HG03025 (cell line): ENCODE data around the gene VAMP5.
"Not testable (repeated sequence)": the region's sequence is repeated elsewhere in the genome, so short reads cannot be mapped to it uniquely, and the experiment has no call there.

ENCODE experiments used
- ATAC-seq: cut with Tn5 transposase; IDR thresholded peaks from one replicate; pipeline ENCODE4 v1.9.1; 2021; ENCODE audit warnings: mild to moderate bottlenecking, moderate library complexity; ENCODE audit not compliant: unreplicated experiment, low FRiP score

The VAMP5 gene

DNA sequence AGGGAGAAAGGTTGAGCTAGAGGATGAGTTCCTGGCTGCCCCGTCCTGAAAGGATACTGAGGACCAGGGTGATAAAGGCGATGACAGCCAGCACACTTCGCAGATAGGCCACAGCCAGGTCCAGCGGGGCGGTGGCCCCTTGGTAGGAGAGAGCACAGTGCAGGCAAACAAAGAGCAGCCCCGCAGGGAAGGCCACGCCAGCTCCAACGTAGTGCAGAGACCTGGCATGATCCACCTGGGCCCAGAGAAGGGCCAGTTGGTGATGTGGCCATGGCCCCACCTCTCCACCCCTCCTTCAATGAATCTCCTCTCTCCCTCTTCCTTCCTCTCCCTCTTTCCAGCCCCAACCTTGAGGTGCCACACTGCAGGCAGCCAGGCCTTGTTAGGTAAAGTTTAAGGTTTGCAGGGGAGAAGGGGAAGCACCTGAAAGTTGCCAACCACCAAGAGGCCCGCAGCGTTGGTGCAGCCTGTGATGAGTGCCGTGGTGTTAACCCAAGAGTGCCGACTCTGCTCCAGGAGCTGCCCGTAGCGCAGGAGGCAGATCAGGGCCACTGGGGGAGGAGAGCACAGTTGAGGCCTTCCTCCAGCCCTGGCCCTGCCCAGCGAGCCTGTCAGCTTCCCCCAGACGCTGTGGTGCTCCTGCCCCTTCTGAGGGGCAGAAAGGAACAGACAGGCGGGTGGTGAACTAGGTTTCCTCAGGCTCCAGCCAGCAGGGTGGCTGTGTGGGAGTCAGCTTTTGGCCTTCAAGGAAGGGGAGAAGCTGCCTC, 15.4 kb downstream of the VAMP5 start:
- no peak for ATAC-seq

DNA sequence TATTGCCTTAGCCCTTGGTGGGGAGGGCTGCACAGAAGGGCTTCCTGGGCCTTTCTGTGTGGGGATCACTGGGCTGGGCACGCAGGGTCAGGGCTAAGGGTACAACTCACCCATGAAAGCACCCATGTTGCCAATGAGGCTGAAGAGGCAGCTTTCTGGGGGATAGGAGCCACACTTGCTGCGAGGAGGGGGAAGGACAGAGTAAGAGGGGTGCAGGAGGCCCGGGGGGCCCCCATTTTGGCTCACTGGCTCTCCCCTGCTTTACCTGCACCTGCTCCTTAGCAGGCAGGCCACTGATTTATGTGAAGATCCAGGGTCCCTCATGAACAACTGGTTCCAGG, 16.0 kb downstream of the VAMP5 start:
- ATAC-seq = no peak

DNA sequence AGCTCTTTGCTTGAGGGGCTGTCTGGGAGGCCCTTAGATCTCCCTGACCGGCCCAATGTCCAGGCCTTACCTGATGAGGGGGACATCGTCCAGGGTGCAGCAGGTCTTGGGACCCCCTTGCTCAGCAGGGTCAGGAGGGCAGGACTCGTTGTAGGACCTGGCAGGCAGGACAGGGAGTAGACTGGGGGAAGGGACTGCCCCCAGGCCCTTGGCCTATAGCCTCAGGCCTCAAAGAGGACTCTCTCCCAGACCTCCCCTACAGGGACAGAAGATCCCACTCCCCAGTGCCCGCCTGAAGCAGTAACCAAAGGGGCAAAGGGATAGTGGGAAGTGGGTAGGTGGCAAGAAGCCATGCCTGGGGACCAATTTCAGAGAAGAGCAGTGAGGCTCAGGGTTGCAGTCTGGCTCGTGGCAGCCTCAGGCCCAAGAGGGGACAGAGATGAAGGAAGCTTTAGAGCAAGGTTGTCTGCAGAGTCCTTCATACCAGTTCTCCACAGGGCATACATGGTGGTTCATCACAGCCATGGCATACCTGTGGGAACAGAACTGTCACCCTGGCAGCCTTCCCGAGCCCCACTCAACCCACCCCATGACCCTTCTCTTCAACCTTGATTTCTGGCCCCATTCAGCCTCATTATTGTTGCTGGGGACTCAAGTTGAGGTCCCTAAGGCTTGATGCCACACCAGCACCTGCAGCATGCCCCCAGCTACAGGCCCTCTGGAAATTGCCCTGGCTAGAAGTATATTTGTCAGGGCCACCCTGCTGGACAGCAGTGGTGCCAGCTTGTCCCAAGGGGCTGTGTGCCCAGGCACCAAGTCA, 16.9 kb downstream of the VAMP5 start:
- no peak for ATAC-seq

DNA sequence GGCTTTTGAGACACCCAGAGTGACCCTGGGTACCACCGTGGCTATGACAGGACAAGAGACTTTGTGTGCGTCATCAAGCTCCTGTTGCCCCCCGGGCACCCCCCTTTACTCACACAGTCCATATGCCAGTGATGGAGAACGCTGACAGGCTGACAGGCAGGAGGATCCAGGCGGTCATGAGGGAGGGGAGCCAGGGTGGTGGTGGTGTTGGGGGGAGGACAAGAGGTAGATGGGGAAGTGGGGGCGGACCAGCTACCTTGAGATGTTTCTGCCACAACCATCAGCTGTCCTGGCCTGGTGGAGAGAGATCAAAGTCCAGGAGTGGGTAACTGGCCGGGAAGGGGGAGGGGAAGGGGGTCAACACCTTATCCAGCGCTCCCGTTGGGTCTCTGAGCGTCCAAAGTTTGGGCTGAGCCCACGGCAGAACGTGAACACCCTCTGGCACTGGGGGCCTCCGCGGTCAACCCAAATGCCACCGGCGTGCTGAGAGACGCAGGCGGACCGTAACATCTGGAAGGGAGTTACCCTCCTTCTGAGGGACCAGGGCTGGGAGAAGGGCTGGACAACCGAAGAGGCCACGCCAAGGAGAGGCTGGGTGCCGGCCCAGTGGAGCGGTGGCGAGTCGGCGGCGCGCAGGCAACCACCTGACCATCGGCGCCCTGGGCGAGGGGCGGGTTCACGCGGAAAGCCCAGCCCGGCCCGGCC, 17.7 kb downstream of the VAMP5 start:
- ATAC-seq = peak; percentile 41

DNA sequence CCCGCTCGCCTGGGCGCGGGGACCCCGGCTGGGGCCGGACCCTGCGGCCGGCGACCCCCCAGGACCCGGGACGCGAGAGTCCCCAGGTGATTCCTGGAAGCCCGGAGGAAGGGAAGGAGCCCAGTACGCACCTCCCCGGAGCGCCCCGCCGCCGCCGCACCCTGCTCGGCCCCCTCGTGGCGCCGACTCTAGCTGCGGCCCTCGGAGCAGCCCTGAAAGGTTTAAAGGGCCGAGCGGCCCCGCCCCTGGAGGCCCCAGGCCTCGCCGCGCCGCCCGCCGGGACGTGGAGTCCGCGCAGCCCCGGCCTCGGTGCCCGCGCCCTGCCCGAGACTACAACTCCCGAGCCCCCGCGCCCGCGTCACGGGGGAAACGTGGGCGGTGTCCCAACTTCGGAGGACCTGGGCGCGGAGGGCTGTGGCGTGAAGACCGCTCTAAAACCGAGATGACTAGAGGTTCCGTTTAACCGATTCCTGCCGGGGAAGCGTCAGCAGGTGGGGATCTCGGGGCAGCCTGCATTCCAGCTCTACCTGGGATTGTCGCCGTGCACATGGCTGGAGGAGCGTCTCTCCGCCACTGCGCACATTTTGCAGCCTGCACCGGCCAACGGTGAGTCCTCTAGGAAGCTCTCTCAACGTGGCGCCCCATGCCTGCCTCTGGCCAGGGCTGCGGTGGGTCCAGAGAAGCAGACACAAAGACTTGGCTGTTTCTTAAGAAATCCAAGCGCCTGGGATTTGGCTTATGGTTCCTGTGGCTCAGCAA, 18.4 kb downstream of the VAMP5 start, which contains the start of gene TMEM150A:
TSS of gene TMEM150A (minus strand) at position 223 of the 759 bp plus-strand sequence. CDS start 750 bp downstream, outside the sequence.
- peak; percentile 88 for ATAC-seq

DNA sequence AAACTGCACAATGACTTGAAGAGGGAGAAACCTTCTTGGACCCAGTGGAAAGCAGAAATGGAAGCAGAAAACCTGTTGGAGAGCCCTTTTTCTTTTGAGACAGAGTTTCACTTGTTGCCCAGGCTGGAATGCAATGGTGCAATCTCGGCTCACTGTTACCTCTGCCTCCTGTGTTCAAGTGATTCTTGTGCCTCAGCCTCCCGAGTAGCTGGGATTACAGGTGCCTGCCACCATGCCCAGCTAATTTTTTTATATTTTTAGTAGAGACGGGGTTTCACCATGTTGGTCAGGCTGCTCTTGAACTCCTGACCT, 19.9 kb downstream of the VAMP5 start:
- ATAC-seq = not testable (repeated sequence)

DNA sequence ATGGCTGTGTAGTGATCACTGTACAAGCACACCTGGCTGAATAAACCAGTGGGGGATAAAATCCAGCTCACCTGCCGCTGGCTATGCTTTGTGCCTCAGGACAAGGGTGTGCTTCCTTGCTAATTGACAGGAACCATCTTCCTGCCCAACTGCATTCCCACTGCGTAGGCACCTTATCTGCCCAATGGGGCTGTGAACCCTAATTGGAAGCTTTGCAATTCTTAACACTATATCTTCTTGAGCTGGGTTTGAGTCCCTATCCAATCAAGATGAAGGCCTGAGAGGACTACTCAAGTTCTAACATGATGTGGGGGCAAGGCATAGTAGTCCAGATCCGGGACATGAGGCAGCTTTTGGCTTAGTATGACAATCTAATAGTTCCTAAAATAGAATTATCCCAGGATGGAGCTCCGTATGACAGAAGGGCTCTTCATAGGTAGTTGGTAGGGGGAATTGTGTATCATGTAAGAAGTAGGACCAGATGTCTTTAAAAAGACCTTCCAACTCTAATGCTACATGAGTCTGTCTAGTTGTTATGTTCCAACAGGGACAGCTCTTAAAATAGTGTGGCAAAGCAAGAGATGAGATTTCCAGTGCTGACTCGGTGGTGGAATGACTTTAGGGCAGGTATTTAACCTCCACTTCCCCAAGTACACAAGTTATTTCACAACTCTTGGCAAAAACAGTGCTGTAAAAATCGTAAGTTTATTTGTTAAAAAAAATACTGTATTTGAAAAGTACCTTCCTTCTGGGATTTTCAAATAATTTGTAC, 20.5 kb downstream of the VAMP5 start:
- ATAC-seq = no peak

DNA sequence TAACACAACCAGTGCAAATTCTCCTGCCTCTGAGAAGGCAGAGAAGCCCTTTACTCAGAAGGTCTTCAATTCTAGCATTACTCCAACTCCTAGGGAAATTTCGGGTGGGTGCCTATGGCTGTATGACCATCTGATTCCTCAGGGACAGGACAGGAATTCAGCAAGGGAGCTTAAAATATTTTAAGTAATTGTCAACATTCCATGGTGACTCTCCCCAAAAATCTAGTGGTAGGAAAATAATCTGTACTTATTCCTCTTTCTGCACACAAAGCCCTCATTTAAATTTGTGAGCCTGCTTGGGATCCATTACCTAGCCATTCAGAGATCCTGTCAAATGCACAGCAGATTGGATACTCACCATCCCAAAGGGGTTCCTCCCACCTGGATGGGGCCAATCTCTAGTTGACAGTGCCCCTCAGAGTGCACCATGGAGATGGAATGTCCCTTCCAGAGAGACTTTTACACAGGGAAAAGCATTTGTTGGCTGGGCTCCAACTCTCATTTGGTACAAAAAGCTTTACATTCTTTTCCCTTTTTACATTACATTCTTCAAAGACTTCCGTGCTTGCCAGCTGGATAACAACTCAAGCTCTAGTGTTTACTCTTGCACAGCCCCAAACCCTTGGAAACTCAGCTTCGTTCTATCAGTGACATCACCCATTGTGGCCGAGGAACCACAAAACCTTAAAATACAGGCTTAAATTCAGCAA, 21.3 kb downstream of the VAMP5 start:
- no peak for ATAC-seq

DNA sequence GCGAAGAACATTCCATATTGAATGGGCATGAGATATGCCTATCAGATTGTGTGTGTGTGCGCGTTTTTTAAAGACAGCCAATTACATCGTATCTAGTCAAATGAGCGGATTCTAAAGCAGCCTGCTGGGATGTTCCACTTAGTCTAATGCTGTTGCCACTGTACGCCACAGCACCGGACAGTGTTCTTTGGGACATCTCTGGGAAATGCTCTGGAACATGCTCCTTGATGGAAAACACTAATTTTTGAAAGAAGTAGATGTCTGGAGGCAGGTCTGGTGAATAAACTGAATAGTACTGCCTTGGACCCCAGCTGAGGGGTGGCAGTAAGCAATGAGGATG, 21.9 kb downstream of the VAMP5 start:
- no peak for ATAC-seq

DNA sequence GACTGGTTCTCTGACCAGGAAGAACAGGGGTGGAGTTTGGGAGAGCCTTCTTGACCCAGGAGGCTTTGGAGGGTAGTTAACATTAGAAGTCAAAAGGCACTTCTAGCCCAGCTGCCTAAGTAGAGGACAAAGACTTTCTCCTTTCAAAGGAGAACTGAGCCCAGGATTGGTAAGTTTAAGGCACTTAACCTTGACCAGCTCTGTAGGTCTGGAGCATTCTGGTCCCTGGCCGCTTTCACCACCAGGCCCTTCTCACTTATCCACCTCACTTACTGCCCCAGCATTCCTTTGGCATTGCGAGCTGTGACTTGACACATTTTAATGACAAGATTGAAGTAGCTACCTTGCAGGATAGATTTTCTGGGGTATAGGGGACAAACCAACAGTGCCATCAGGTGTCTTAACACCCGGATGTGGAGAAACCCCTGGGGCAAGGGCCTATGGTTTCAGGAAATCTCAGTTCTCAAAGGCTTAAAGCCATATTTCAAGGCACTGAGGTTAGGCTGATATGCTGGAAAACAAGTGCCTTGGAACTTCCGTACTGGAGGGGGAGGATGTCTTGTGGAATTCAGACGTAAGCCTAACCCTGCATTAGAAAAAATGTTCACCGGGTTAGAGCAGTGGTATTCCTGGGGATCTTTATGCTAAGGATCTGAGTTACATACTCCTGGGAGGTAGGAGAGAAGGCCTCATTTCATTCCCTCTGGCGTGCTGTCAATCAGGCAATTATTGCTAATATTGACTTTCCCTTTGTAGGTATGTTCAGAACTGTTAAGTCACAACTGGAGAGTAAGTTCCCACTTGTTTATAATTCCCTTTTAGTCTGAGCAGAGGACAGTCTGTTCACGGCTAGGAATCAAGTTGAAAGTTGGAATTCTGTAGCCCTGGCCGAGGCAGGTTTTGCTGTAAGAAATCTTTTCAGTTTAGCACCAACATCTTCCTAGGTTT, 23.3 kb downstream of the VAMP5 start:
- no peak for ATAC-seq

DNA sequence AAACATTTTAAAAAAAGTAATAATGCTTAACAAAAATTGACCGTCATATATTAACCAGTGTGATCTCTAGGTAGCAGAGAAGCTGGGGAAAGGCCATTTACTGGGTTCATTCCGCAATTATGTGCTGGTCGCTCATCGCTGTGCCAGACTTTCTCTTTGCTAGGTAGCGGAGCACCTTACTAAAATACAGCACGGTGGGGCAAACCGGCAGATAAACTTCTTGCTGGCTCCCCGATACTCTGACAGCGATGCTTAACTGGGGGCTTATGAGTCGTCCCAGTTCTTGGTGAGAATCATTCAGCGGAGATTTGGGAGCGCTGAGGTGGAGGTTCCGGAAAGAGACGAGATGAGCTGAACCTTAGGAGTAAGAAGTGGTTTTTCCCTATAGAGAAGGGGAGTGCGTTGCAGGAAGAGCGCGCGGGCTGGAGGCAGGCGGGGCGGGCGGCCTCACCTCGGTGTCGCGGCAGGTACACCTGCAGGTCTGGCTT, 27.0 kb downstream of the VAMP5 start:
- peak; percentile 23 for ATAC-seq

DNA sequence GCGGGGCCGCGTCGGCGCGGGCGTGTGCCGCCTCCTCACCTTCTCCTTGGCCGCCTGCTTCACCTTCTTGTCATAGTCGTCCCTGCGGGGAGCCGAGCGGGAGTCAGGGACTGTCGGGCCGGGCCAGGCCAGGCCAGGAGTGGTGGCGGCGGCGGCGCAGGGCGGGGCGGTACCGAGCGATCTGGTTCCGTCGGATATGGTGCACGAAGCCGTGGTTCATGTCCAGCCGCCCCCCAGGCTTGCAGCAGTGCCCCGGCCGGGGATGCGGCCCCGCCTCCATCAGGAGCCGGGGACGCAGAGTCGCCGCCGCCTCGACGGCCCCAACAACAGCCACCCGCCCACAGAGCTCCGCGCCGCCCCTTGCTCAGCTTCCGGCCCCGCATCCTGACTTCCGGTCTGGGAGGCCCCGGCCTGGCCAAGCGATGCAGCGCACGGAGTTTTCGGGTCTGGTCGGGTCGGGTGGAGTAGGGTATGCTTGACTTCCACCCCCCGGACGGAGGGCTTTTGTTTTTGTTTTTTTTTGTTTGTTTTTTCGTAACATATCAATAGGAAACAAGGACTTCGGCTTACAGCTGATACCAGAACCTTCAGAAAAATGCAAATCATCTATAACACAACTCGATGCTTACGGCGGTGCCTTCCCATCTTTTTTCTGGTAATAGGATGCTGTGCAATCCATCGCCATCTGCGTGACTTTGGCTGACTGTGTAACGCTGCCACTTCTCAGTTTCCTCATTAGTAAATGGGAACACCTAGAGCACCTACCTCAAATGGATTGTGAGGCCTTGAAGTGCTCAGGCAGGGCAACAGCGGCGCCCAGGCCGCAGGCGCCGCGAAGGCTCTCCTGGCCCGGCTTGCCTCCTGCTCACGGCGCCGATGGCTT, 27.7 kb downstream of the VAMP5 start, which contains the start of gene C2orf68:
TSS of gene C2orf68 (minus strand) at position 362 of the 883 bp plus-strand sequence. CDS start at position 280, 82 bp downstream.
- ATAC-seq = peak; percentile 69

DNA sequence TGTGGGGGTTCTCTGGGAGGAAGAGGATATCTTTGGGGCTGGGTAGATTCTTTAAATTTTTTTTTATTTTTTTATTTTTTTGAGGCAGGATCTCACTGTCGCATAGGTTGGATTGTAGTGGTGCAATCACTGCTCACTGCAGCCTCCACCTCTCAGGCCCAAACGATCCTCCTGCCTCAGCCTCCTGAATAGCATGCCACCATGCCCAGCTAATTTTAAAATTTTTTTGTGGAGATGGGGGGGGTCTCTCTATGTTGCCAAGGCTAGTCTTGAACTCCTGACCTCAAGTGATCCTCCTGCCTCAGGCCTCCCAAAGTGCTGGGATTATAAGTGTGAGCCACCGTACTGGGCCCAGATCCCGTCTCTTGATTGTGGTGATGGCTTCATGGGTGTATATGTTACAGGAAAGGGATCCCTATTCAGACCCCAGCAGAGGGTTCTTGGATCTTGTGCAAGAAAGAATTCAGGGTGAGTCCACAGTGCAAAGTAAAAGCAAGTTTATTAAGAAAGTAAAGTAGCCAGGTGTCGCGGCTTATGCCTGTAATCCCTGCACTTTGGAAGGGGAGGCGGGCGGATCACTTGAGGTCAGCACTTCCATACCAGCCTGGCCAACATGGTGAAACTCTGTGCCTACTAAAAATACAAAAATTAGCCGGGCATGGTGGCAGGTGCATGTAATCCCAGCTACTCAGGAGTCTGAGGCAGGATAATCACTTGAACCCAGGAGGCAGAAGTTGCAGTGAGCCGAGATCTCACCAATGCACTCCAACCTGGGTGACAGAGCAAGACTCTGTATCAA, 29.7 kb downstream of the VAMP5 start:
- ATAC-seq = no peak

DNA sequence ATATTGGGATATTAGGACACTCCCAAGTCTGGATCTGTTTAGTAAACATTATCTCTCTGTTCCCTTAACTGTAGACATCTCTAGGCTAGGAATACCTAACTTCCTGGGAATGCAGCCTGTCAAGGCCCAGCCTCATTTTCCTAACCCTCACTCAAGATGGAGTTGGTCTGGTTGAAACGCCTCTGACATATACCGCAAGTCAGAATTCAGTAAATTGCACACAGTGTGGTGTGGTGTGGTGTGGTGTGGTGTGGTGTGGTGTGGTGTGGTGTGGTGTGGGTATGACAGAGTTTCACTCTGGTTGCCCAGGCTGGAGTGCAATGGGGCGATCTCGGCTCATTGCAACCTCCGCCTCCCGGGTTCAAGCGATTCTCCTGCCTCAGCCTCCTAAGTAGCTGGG, 30.5 kb downstream of the VAMP5 start:
- not testable (repeated sequence) for ATAC-seq

DNA sequence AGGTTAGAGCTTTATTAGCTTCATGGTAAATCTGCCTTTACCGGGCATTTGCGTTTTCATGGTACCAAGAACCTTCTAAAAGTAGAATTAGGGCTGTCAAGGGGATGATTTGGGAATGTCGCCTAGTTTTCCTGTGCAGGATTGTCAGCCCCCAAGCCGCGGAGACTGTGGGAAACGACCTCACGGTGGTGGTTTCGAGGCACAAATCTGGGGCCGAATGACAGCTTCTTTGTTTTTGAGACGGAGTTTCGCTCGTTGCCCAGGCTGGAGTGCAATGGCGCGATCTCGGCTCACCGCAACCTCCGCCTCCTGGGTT, 31.1 kb downstream of the VAMP5 start:
- ATAC-seq = no peak

DNA sequence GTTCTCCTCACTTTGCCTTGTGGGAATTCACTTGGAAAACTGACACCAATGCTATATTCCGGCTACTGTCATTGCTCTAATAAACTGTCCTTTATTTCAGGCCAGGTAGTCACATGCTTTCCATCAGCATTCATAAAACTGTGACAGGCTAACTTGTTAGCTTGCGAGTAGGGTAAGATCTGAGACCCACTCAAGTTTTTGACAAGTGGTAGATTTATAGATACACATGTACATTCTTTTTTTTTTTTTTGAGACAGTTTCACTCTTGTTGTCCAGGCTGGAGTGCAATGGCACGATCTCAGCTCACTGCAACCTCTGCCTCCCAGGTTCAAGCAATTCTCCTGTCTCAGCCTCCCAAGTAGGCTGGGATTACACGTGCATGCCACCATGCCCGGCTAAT, 33.5 kb downstream of the VAMP5 start:
- not testable (repeated sequence) for ATAC-seq
